Panc1 (cell line): ENCODE results near the gene CALCA.

ENCODE experiments used
- POLR2AphosphoS5 ChIP-seq: IDR thresholded peaks from 2 replicates; pipeline ENCODE4 v1.6.1; 2012; ENCODE audit warnings: mild to moderate bottlenecking, low read depth, low read length, moderate library complexity
- SIN3A ChIP-seq: IDR thresholded peaks from 2 replicates; pipeline ENCODE4 v1.6.1; 2012; ENCODE audit warnings: low read depth, mild to moderate bottlenecking, low read length, moderate library complexity, borderline replicate concordance; ENCODE audit not compliant: insufficient read depth
- TCF7L2 ChIP-seq: IDR thresholded peaks from 2 replicates; pipeline ENCODE4 v1.6.1; 2011; ENCODE audit warnings: mild to moderate bottlenecking, low read depth, low read length, inconsistent platforms
- TF ChIP-seq, protein P1 (sequence below): fragments of 450-650 bp; IDR thresholded peaks from 2 replicates; pipeline ENCODE4 v1.5.1; 2017; ENCODE audit warnings: mild to moderate bottlenecking
- TF ChIP-seq, protein P2 (sequence below), 2 experiments: IDR thresholded peaks; 2 replicates each; pipeline ENCODE4 v1.6.1; 2011 to 2012; ENCODE audit warnings: low read depth in 2 of 2, control low read depth in 1 of 2, low read length in 1 of 2, mild to moderate bottlenecking in 1 of 2, moderate library complexity in 1 of 2; ENCODE audit not compliant: insufficient read depth in 1 of 2

DNA sequence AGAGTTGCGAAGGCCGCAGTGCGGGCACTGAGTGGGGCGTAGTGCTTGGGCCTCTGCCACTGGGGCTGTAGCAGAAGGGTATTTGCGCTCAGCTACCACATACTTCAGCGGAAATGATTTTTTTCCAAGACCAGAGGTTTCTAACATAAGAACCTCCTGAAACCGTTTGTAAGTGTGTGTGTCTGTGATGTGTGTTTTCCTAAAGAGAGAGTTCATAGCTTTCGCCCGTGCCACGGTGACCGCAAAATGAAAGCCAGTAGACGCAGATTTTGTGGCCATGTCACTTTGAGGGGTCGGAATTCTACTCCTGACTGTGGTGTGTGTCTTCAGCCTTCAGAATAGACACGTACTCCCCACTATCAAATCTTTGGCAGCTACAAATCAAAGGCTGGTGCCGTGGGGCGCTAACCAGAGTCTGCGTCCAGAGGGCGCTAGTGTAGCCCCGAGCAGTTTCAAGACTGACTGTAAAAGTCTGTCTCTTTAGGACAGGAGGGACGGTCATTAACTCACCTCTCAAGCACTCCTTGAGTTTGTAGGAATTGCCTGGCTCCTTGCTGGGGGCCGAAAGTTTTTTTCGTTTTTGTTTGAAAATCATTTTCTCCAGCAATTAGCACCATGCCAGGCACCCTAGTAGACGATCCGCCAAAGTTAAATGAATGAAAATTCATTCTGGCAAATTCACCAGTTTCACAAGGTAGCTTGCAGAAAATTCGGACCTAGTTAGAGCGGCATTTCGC, 2.5 kb upstream of the CALCA start:
- TF ChIP-seq, protein P1, sequence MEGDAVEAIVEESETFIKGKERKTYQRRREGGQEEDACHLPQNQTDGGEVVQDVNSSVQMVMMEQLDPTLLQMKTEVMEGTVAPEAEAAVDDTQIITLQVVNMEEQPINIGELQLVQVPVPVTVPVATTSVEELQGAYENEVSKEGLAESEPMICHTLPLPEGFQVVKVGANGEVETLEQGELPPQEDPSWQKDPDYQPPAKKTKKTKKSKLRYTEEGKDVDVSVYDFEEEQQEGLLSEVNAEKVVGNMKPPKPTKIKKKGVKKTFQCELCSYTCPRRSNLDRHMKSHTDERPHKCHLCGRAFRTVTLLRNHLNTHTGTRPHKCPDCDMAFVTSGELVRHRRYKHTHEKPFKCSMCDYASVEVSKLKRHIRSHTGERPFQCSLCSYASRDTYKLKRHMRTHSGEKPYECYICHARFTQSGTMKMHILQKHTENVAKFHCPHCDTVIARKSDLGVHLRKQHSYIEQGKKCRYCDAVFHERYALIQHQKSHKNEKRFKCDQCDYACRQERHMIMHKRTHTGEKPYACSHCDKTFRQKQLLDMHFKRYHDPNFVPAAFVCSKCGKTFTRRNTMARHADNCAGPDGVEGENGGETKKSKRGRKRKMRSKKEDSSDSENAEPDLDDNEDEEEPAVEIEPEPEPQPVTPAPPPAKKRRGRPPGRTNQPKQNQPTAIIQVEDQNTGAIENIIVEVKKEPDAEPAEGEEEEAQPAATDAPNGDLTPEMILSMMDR, result peak; percentile 89
- TF ChIP-seq, protein P2, sequence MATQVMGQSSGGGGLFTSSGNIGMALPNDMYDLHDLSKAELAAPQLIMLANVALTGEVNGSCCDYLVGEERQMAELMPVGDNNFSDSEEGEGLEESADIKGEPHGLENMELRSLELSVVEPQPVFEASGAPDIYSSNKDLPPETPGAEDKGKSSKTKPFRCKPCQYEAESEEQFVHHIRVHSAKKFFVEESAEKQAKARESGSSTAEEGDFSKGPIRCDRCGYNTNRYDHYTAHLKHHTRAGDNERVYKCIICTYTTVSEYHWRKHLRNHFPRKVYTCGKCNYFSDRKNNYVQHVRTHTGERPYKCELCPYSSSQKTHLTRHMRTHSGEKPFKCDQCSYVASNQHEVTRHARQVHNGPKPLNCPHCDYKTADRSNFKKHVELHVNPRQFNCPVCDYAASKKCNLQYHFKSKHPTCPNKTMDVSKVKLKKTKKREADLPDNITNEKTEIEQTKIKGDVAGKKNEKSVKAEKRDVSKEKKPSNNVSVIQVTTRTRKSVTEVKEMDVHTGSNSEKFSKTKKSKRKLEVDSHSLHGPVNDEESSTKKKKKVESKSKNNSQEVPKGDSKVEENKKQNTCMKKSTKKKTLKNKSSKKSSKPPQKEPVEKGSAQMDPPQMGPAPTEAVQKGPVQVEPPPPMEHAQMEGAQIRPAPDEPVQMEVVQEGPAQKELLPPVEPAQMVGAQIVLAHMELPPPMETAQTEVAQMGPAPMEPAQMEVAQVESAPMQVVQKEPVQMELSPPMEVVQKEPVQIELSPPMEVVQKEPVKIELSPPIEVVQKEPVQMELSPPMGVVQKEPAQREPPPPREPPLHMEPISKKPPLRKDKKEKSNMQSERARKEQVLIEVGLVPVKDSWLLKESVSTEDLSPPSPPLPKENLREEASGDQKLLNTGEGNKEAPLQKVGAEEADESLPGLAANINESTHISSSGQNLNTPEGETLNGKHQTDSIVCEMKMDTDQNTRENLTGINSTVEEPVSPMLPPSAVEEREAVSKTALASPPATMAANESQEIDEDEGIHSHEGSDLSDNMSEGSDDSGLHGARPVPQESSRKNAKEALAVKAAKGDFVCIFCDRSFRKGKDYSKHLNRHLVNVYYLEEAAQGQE (IDR thresholded peaks at IDR 0.05; ENCODE audit: insufficient read depth in 1 of 2, low read depth in 2 of 2, low read length in 1 of 2), result no peak
- no peak for TF ChIP-seq POLR2AphosphoS5
- no peak for TF ChIP-seq TCF7L2
- TF ChIP-seq SIN3A, result no peak
